Measurements from ENCODE around the gene KCNK3. TPM values are rescaled to one million over a fixed set of nuclear protein-coding genes. Genes with fewer than 3 reads are reported as not detected.

The KCNK3 gene
- total RNA-seq, 1 experiment from 2014 or later, result 1.1 TPM

DNA sequence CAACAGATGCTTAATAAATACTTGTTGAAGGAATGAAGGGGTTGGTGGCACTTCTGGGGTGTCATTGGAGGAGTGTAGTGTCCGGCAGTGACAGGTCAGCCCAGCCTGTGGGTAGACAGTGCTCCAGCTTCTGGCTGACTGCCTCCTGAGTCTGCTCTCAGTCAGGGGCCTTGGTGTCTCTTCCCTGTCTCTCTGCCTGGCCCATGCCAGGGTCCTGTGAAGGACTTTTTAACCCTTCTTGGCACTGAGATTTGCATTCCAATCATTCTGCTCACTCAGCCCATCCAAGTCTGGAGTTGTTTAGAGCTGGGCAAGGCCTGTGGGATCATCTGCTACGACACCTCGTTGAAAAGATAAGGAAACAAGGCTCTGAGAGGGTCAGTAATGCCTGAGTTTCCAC, 1.4 kb upstream of the KCNK3 start:
- DNase-seq (ENCODE audit: low read depth), result peak; percentile 30

DNA sequence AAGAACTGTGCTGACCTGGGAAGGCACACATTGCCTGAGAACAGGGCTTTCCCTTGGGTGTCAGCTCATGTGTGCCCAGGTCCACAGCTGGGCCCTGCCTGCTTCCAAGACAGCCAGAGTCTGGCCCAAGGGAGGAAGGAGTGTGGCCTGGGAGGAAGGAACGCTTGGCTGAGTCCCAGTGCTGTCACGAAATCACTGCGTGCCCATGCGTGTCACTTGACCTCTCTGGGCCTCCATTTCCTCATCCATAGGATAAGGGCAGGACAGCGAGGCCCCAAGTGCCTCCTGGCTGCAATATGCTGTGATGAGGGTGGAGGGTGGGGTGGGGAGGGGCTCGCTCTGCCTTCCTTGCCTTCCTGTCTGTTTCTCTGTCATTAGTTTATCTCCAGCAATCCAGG, 642 bp upstream of the KCNK3 start:
- peak; percentile 60 for DNase-seq (ENCODE audit: low read depth)

DNA sequence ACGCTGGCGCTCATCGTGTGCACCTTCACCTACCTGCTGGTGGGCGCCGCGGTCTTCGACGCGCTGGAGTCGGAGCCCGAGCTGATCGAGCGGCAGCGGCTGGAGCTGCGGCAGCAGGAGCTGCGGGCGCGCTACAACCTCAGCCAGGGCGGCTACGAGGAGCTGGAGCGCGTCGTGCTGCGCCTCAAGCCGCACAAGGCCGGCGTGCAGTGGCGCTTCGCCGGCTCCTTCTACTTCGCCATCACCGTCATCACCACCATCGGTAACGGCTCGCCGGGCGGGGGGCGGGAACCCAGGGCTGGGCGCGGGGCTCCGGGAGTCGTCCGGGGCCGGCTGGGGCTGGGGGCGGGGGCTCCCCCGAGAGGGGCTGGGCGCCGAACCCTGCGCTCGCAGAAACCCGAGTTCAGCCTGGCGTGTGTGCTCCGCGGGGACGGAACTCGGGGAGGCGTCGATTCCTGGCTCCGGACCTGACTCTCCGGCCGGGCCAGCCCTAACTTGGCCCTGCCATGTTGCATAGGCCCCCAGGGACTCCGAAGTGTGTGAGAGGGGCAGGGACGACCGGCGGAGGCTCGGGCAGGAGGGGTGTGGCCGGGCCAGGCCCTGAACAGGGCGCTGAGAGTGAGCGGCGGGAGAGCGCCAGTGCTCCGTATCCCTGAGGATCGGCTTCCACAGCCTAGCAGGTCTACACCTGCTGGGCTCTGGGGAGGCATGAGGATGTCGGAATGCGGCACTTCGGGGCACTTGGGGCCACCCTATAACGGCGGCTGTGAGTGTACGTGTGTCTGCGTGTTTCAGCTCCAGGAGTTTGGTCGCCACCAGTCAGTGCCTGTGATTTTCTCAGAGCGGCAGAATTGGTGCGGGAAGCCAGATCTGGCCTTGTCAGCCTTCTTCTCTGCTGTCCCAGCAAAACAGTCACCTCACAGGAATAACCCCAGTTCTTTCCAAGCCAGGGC, 651 bp downstream of the KCNK3 start:
- peak; percentile 34 for DNase-seq (ENCODE audit: low read depth)

GRCh38 chr2:26694001-26694400, 1.5 kb downstream of the KCNK3 start:
- DNase-seq (ENCODE audit: low read depth), result no peak

- peak; percentile 98 for DNase-seq (ENCODE audit: low read depth)
Observed at GRCh38 chr2:26696351-26696816, 3.9 kb downstream of the KCNK3 start.

DNA sequence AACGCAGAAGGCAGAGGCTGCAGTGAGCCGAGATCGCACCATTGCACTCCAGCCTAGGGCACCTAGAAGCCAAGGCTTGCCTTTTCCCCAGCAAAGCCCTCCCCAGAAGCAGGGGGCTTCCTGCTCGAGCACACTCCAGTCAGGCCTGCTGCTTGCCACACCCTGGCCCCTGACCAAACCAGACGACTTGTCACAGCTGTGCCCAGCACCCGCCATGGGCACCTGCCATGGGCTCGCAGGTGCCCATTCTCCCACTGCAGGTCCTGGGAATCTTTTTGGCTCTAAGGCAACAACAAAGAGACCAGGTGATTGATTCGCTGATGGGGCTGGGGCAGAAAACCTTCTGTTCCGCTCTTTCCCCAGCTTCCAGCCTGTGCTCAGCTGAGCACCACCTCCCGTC, 4.9 kb downstream of the KCNK3 start:
- no peak for DNase-seq (ENCODE audit: low read depth)

GRCh38 chr2:26699295-26699694, 6.8 kb downstream of the KCNK3 start:
- DNase-seq (ENCODE audit: low read depth), result no peak

DNA sequence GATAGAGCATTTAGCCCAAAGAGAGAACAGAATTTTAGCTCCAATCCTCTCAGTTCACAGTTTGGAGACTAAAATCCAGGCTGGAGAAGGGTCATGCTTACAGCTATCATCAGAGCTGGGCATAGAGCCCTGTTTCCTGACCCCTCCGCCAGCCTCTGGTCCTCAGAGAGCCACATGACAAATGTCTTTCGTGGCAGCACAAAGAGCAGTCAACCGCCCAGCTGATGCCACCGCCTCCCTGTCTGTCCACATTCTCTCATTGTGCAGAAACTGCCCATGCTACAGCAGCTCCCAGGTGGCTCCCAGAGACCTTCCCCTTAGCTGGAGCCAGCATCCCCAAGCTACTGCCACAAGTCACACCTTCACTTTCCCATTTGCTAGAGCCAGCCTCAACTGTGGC, 7.6 kb downstream of the KCNK3 start:
- no peak for DNase-seq (ENCODE audit: low read depth)

DNA sequence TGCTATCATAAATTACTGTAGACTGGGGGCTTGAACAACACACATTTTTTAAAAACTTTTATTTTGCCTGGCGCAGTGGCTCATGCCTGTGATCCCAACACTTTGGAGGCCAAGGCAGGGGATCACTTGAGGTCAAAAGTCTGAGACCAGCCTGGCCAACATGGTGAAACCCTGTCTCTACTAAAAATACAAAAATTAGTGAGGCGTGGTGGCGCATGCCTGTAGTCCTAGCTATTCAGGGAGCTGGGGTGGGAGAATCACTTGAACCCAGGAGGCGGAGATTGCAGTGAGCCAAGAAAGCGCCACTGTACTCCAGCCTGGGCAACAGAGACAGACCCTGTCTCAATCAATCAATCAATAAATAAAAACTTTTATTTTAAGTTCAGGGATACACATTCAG, 9.1 kb downstream of the KCNK3 start:
- DNase-seq (ENCODE audit: low read depth), result no peak

DNA sequence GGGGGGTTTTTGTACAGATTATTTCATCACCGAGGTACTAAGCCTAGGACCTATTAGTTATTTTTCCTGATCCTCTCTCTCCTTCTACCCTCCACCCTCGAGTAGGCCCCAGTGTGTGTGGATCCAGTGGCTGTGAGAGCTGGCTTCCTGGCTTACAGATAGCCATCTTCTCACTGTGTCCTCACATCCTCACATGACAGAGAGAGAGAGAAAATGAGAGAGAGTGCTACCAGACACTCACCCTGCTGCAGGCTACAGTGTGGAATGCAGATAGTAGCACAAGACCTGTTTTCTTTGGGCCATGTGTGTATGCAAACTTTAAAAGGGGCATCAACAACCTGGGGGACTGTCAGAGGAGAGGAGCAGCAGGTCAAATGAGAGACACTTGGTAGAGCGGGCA, 9.5 kb downstream of the KCNK3 start:
- DNase-seq (ENCODE audit: low read depth), result peak; percentile 64

- peak; percentile 98 for DNase-seq (ENCODE audit: low read depth)
Observed at GRCh38 chr2:26704441-26704977, 12.0 kb downstream of the KCNK3 start.

GRCh38 chr2:26705126-26705525, 12.6 kb downstream of the KCNK3 start:
- DNase-seq (ENCODE audit: low read depth), result no peak

- DNase-seq (ENCODE audit: low read depth), result no peak
Observed at GRCh38 chr2:26706093-26706492, 13.6 kb downstream of the KCNK3 start.

DNA sequence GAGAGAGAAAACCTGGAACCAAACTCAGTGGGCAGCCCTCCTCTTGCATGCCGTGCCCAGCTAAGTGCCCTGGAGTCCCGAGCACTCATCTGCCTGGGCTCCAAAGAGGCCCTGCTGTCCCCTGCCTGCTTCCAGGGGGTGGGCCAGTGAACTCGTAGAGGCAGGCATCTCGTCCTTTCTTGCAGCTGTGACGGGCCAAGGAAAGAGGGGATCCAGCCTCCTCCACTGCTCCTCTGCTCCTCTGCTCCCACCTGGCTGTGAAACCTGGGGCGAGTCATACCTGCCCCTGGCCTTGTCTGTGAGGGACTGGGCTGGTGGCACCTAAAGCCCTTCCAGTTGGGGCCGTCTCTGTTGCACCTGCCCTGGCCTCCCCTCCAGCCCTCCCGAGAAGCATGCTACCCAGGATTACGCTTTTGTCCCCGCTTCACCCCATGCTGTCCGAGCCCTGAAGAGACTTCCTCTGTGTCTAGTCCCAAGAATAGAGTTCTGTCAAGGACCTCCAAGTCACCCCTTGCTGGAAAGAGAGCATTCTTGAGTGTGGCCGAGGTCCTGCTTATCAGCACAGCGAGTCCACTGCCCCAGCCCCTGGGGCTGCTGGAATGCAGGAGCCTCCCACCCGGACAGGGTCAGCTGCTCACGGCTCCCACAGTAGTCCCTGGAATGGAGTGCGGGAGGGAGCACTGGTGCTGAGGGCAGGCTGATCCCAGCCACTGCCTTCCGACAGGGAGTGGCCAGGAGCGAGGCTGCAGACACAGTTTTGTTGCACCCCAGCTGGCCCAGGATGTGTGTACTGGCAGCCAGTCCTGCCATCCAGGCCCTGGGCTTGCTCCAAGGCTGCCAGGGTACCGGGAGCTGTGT, 14.3 kb downstream of the KCNK3 start:
- DNase-seq (ENCODE audit: low read depth), result no peak

DNA sequence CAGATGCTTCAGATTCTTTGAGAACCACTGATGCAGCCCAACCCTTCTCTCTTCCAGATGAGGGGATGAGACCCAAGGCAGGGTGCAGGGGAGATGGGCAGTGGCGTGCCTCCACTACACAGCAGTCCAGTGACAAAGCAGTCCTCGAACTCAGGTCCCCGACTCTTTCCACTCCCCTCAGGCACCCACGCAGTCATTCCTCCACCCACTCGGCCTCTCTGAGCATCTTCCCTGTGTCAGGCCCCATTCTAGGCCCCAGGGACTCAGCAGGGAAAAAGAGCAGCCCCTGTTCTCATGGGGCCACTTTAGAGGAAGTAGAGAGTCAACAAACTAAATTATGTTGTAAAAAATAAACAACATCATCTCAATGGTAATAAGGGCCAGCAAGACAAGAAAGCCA, 15.2 kb downstream of the KCNK3 start:
- no peak for DNase-seq (ENCODE audit: low read depth)

GRCh38 chr2:26708457-26708856, 15.9 kb downstream of the KCNK3 start:
- no peak for DNase-seq (ENCODE audit: low read depth)

GRCh38 chr2:26709323-26710110, 17.0 kb downstream of the KCNK3 start:
- DNase-seq (ENCODE audit: low read depth), result no peak

DNA sequence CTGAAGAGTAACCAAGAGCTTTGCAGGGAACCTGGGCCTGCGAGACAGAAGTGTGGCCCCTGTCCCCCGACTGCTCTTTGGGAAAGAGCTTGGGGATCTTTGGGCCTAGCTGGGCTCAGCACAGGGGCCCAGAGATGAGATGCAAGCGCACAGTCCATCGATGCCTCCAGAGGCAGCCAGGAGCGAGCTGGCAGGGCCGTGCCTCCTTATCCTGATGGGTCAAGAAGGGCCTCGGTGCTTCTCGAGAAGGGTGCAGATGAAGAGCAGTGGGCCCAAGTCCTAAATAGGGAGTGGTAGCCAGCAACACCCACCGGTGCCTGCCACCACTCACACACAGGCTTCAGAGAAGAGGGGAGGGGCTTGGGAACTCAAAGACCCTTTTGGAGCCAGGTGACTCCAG, 17.6 kb downstream of the KCNK3 start:
- DNase-seq (ENCODE audit: low read depth), result no peak

- no peak for DNase-seq (ENCODE audit: low read depth)
Observed at GRCh38 chr2:26710743-26711456, 18.4 kb downstream of the KCNK3 start.

- no peak for DNase-seq (ENCODE audit: low read depth)
Observed at GRCh38 chr2:26711457-26712161, 19.1 kb downstream of the KCNK3 start.

All from RPMI7951 (cell line).